ENCODE results near the gene FYCO1. TPM values are rescaled to one million over a fixed set of nuclear protein-coding genes. Genes with fewer than 3 reads are reported as not detected.
A peak's percentile ranks its signal among the peaks of the same experiment; 100 is the strongest.

The FYCO1 gene
- total RNA-seq, 1 experiment from 2014 or later, result 15.4 TPM

- Histone ChIP-seq H3K4me2 (ENCODE audit: low read length) (no peak overlapping the region), H3K4me1 (ENCODE audit: insufficient read depth, low read length) (peaks cover 56% of the 10 kb centered on the region), H3K9me2 (replicated peaks; ENCODE audit: low read length) (no peaks in the 10 kb centered on the region), H3K9me3 (ENCODE audit: low read length) (no peaks in the 10 kb centered on the region), H3K4me3 (ENCODE audit: low read length) (no peak overlapping the region), H3K27ac (ENCODE audit: low read length) (peak overlapping the region; percentile 90), H4K20me1 (ENCODE audit: low read length) (no peaks in the 10 kb centered on the region), H2AFZ (ENCODE audit: low read length) (no peak overlapping the region), H3K79me2 (ENCODE audit: low read length) (peaks cover 65% of the 10 kb centered on the region), H3K27me3 (ENCODE audit: low read length) (no peaks in the 10 kb centered on the region), H3K9ac (ENCODE audit: low read length) (no peak overlapping the region), H3K36me3 (ENCODE audit: low read depth, low read length) (peaks cover 18% of the 10 kb centered on the region), H3F3A (ENCODE audit: low read length, unreplicated experiment) (no peaks in the 10 kb centered on the region)
- no TSS peak for BruUV-seq (replicated peaks)
- ATAC-seq, result no peak
- no peak for DNase-seq
- POLR2A ChIA-PET (ENCODE audit: unreplicated experiment), result no interaction called here
- TF ChIP-seq CTCF (conservative IDR thresholded peaks at IDR 0.05; ENCODE audit: low read depth, low read length), result no peak
- CTCF ChIA-PET, result no interaction called here
- intact Hi-C loops (cut with micrococcal nuclease), result loop anchor here (5.0 kb wide), 2 partner anchors 40 to 70 kb away; no protein-coding TSS in a partner anchor
These were observed 8.0 kb downstream of the FYCO1 start for GRCh38 chr3:45987368-45988291.

- H3K4me1 ChIP-seq (ENCODE audit: insufficient read depth, low read length), result peaks cover 61% of the 10 kb centered on the region
- H3K4me3 ChIP-seq (ENCODE audit: low read length), result peak overlapping the region; percentile 5; the same call in 1 of the 2 replicates
- H2AFZ ChIP-seq (ENCODE audit: low read length), result peak overlapping the region; percentile 60
- no TSS peak for BruUV-seq (replicated peaks)
- no peaks in the 10 kb centered on the region for H4K20me1 ChIP-seq (ENCODE audit: low read length)
- no peaks in the 10 kb centered on the region for H3K9me3 ChIP-seq (ENCODE audit: low read length)
- H3K4me2 ChIP-seq (ENCODE audit: low read length), result peak overlapping the region; percentile 61
- POLR2A ChIA-PET (ENCODE audit: unreplicated experiment), result no interaction called here
- no peaks in the 10 kb centered on the region for H3F3A ChIP-seq (ENCODE audit: low read length, unreplicated experiment)
- peak overlapping the region; percentile 90 for H3K27ac ChIP-seq (ENCODE audit: low read length)
- peak overlapping the region; percentile 65 for H3K9ac ChIP-seq (ENCODE audit: low read length)
- peak; percentile 97 for ATAC-seq
- CTCF ChIA-PET, result interaction anchor here (0.5 to 1.1 kb wide), 2 partner anchors 90 to 94 kb away, joined by 3 to 4 read pairs; no protein-coding TSS in a partner anchor
- H3K36me3 ChIP-seq (ENCODE audit: low read depth, low read length), result peaks cover 20% of the 10 kb centered on the region
- peak; percentile 93 for DNase-seq
- intact Hi-C loops (cut with micrococcal nuclease), result loop anchor here (1.0 to 5.0 kb wide), 5 partner anchors 9 to 90 kb away; partner anchors contain the start of gene FYCO1
- H3K9me2 ChIP-seq (replicated peaks; ENCODE audit: low read length), result no peaks in the 10 kb centered on the region
- TF ChIP-seq EZH2 (IDR thresholded peaks at IDR 0.05; ENCODE audit: low read length, unreplicated experiment) (no peak), EZH2phosphoT487 (IDR thresholded peaks at IDR 0.05; ENCODE audit: borderline replicate concordance, low read length) (no peak), CTCF (conservative IDR thresholded peaks at IDR 0.05; ENCODE audit: low read depth, low read length) (no peak)
- H3K27me3 ChIP-seq (ENCODE audit: low read length), result no peaks in the 10 kb centered on the region
- peaks cover 54% of the 10 kb centered on the region for H3K79me2 ChIP-seq (ENCODE audit: low read length)
These were observed 9.2 kb downstream of the FYCO1 start for GRCh38 chr3:45986303-45986982.

All from PC-3 (cell line).